ENCODE measurements around the gene ADAM12.

Gene ADAM12

GRCh38 chr10:126087153-126087680 lies 301.1 kb downstream of the ADAM12 start:
- no peak for TF ChIP-seq EZH2phosphoT487 (IDR thresholded peaks at IDR 0.05; ENCODE audit: borderline replicate concordance)
- no peak for TF ChIP-seq CTCF (conservative IDR thresholded peaks at IDR 0.05; ENCODE audit: low read length)
- Histone ChIP-seq H4K20me1 (ENCODE audit: insufficient read depth, low read length, poor library complexity, severe bottlenecking) (no peaks in the 10 kb centered on the region), H3K9me2 (replicated peaks; ENCODE audit: low read depth, low read length) (no peaks in the 10 kb centered on the region), H3K9ac (ENCODE audit: low read depth, low read length, poor library complexity, severe bottlenecking) (no peak overlapping the region), H3K4me2 (ENCODE audit: low read depth, low read length, poor library complexity, severe bottlenecking) (no peak overlapping the region), H2AFZ (ENCODE audit: low read length) (no peak overlapping the region), H3F3A (ENCODE audit: low read depth) (no peaks in the 10 kb centered on the region), H3K36me3 (ENCODE audit: insufficient read depth, low read length) (no peaks in the 10 kb centered on the region), H3K27me3 (ENCODE audit: insufficient read depth, low read length, poor library complexity, severe bottlenecking) (no peaks in the 10 kb centered on the region), H3K4me1 (ENCODE audit: insufficient read depth, low read length, poor library complexity, severe bottlenecking) (no peaks in the 10 kb centered on the region), H3K9me3 (ENCODE audit: insufficient read depth, low read depth, low read length) (peaks cover 4% of the 10 kb centered on the region; the same call in 1 of the 2 replicates), H3K4me3 (ENCODE audit: low read length, poor library complexity, severe bottlenecking) (no peak overlapping the region), H3K79me2 (ENCODE audit: insufficient read depth, low read length) (no peaks in the 10 kb centered on the region)

- H3K27me3 ChIP-seq (ENCODE audit: insufficient read depth, low read length, poor library complexity, severe bottlenecking) = no peaks in the 10 kb centered on the region
- no peaks in the 10 kb centered on the region for H4K20me1 ChIP-seq (ENCODE audit: insufficient read depth, low read length, poor library complexity, severe bottlenecking)
- no peaks in the 10 kb centered on the region for H3K79me2 ChIP-seq (ENCODE audit: insufficient read depth, low read length)
- no peaks in the 10 kb centered on the region for H3K9me2 ChIP-seq (replicated peaks; ENCODE audit: low read depth, low read length)
- H3K4me3 ChIP-seq (ENCODE audit: low read length, poor library complexity, severe bottlenecking) = no peak overlapping the region
- H3F3A ChIP-seq (ENCODE audit: low read depth) = no peaks in the 10 kb centered on the region
- TF ChIP-seq EZH2phosphoT487 (IDR thresholded peaks at IDR 0.05; ENCODE audit: borderline replicate concordance) = no peak
- TF ChIP-seq CTCF (conservative IDR thresholded peaks at IDR 0.05; ENCODE audit: low read length) = no peak
- no peaks in the 10 kb centered on the region for H3K36me3 ChIP-seq (ENCODE audit: insufficient read depth, low read length)
- H2AFZ ChIP-seq (ENCODE audit: low read length) = no peak overlapping the region
- no peak overlapping the region for H3K4me2 ChIP-seq (ENCODE audit: low read depth, low read length, poor library complexity, severe bottlenecking)
- H3K9me3 ChIP-seq (ENCODE audit: insufficient read depth, low read depth, low read length) = peaks cover 4% of the 10 kb centered on the region; the same call in 1 of the 2 replicates
- no peaks in the 10 kb centered on the region for H3K4me1 ChIP-seq (ENCODE audit: insufficient read depth, low read length, poor library complexity, severe bottlenecking)
- H3K9ac ChIP-seq (ENCODE audit: low read depth, low read length, poor library complexity, severe bottlenecking) = no peak overlapping the region
Measured at GRCh38 chr10:126085806-126086205, 302.5 kb downstream of the ADAM12 start.

- TF ChIP-seq CTCF (conservative IDR thresholded peaks at IDR 0.05; ENCODE audit: low read length) (no peak), EZH2phosphoT487 (IDR thresholded peaks at IDR 0.05; ENCODE audit: borderline replicate concordance) (no peak)
- no peak overlapping the region for H3K4me2 ChIP-seq (ENCODE audit: low read depth, low read length, poor library complexity, severe bottlenecking)
- no peaks in the 10 kb centered on the region for H3F3A ChIP-seq (ENCODE audit: low read depth)
- no peaks in the 10 kb centered on the region for H3K27me3 ChIP-seq (ENCODE audit: insufficient read depth, low read length, poor library complexity, severe bottlenecking)
- H3K9ac ChIP-seq (ENCODE audit: low read depth, low read length, poor library complexity, severe bottlenecking) = no peak overlapping the region
- H3K9me2 ChIP-seq (replicated peaks; ENCODE audit: low read depth, low read length) = no peaks in the 10 kb centered on the region
- no peak overlapping the region for H3K4me3 ChIP-seq (ENCODE audit: low read length, poor library complexity, severe bottlenecking)
- H3K79me2 ChIP-seq (ENCODE audit: insufficient read depth, low read length) = no peaks in the 10 kb centered on the region
- no peaks in the 10 kb centered on the region for H3K4me1 ChIP-seq (ENCODE audit: insufficient read depth, low read length, poor library complexity, severe bottlenecking)
- H4K20me1 ChIP-seq (ENCODE audit: insufficient read depth, low read length, poor library complexity, severe bottlenecking) = no peaks in the 10 kb centered on the region
- no peaks in the 10 kb centered on the region for H3K36me3 ChIP-seq (ENCODE audit: insufficient read depth, low read length)
- H2AFZ ChIP-seq (ENCODE audit: low read length) = no peak overlapping the region
- peaks cover 4% of the 10 kb centered on the region; the same call in 1 of the 2 replicates for H3K9me3 ChIP-seq (ENCODE audit: insufficient read depth, low read depth, low read length)
Measured at GRCh38 chr10:126084369-126084768, 303.9 kb downstream of the ADAM12 start.

Data from Loucy (cell line).